IMR-90 (cell line): ENCODE measurements around the gene AQP5. TPM values are rescaled to one million over a fixed set of nuclear protein-coding genes. Genes with fewer than 3 reads are reported as not detected.

Experiments used
- ATAC-seq: fragments of 200-7000 bp; cut with Tn5 transposase; 2 replicates; pipeline ENCODE4 v1.9.1; 2020; ENCODE audit warnings: low read depth, mild to moderate bottlenecking, moderate library complexity
- BruUV-seq: library from RNA; stranded (reverse); fragments of 400-500 nt; replicated peaks from 2 replicates; lab custom pipeline; 2021; lab: Mats Ljungman, UMichigan
- CTCF ChIA-PET: fragments of 300-600 bp; formaldehyde crosslinking; extraction: SDS; loops from one replicate; lab custom pipeline; 2021; ENCODE audit warnings: antibody characterized with exemption; lab: Yijun Ruan, JAX
- POLR2A ChIA-PET: fragments of 300-600 bp; sonication (Branson Sonifier 250); formaldehyde crosslinking; loops from one replicate; lab custom pipeline; 2022; ENCODE audit warnings: antibody characterized with exemption; ENCODE audit not compliant: unreplicated experiment; lab: Charles Lee
- DNase-seq: peaks from one replicate; pipeline ENCODE4 v3.0.0; 2013
- H2AFZ ChIP-seq: replicated peaks from 2 replicates; pipeline ENCODE3; 2013; ENCODE audit warnings: low read length, mild to moderate bottlenecking; ENCODE audit not compliant: poor library complexity
- H2AK5ac ChIP-seq: 2 replicates; pipeline ENCODE4 v1.6.1; 2013; ENCODE audit warnings: low read depth, low read length, inconsistent platforms
- H2AK9ac ChIP-seq: replicated peaks from 2 replicates; pipeline ENCODE3; 2013; ENCODE audit warnings: mild to moderate bottlenecking, low read depth, low read length, moderate library complexity; ENCODE audit not compliant: poor library complexity
- H2BK120ac ChIP-seq: 2 replicates; pipeline ENCODE4 v1.6.1; 2013; ENCODE audit warnings: low read depth, low read length, inconsistent platforms
- H2BK15ac ChIP-seq: 3 replicates; pipeline ENCODE4 v1.6.1; 2013; ENCODE audit warnings: low read depth, low read length, inconsistent platforms
- H2BK20ac ChIP-seq: 2 replicates; pipeline ENCODE4 v1.6.1; 2013; ENCODE audit warnings: low read depth, mild to moderate bottlenecking, inconsistent platforms, low read length, moderate library complexity
- H2BK5ac ChIP-seq: 2 replicates; pipeline ENCODE4 v1.6.1; 2013; ENCODE audit warnings: mild to moderate bottlenecking, low read depth, low read length, inconsistent platforms; ENCODE audit not compliant: poor library complexity, severe bottlenecking
- H3K14ac ChIP-seq: replicated peaks from 2 replicates; pipeline ENCODE4 v1.6.1; 2013; ENCODE audit warnings: low read depth, low read length, inconsistent platforms
- H3K18ac ChIP-seq: 2 replicates; pipeline ENCODE4 v1.6.1; 2013; ENCODE audit warnings: low read depth, low read length, control low read depth
- H3K23ac ChIP-seq: 2 replicates; pipeline ENCODE4 v1.6.1; 2013; ENCODE audit warnings: low read depth, low read length, inconsistent platforms
- H3K27ac ChIP-seq: 2 replicates; pipeline ENCODE4 v1.5.1; 2013; ENCODE audit warnings: mild to moderate bottlenecking, control low read depth, low read length; ENCODE audit not compliant: insufficient read depth
- H3K27me3 ChIP-seq: 2 replicates; pipeline ENCODE4 v1.6.1; 2013; ENCODE audit warnings: low read length; ENCODE audit not compliant: control insufficient read depth, insufficient read depth
- H3K36me3 ChIP-seq: 2 replicates; pipeline ENCODE4 v1.6.1; 2013; ENCODE audit warnings: low read length, mixed read lengths; ENCODE audit not compliant: control insufficient read depth, insufficient read depth
- H3K4ac ChIP-seq: 2 replicates; pipeline ENCODE4 v1.6.1; 2013; ENCODE audit warnings: low read depth, low read length, inconsistent platforms
- H3K4me1 ChIP-seq: 2 replicates; pipeline ENCODE4 v1.6.1; 2013; ENCODE audit warnings: low read length, mixed read lengths; ENCODE audit not compliant: control insufficient read depth, insufficient read depth
- H3K4me2 ChIP-seq: 2 replicates; pipeline ENCODE4 v1.6.1; 2013; ENCODE audit warnings: low read depth, mild to moderate bottlenecking, control low read depth, low read length, moderate library complexity
- H3K4me3 ChIP-seq: 2 replicates; pipeline ENCODE4 v1.5.1; 2013; ENCODE audit warnings: low read depth, mild to moderate bottlenecking, control low read depth, low read length, moderate library complexity; ENCODE audit not compliant: insufficient read depth
- H3K56ac ChIP-seq: 2 replicates; pipeline ENCODE4 v1.6.1; 2013; ENCODE audit warnings: low read length, inconsistent platforms; ENCODE audit not compliant: insufficient read depth; ENCODE audit errors: extremely low read depth
- H3K79me1 ChIP-seq, 2 experiments: 2 replicates each; pipeline ENCODE4 v1.6.1; 2013; ENCODE audit warnings: low read length in 2 of 2, inconsistent platforms in 1 of 2, low read depth in 1 of 2
- H3K9ac ChIP-seq: 2 replicates; pipeline ENCODE4 v1.6.1; 2013; ENCODE audit warnings: low read depth, low read length, control low read depth
- H3K9me1 ChIP-seq: 2 replicates; pipeline ENCODE4 v1.6.1; 2013; ENCODE audit warnings: low read length, inconsistent platforms; ENCODE audit not compliant: insufficient read depth
- H3K9me3 ChIP-seq: 2 replicates; pipeline ENCODE4 v1.6.1; 2013; ENCODE audit warnings: low read length; ENCODE audit not compliant: control insufficient read depth, insufficient read depth
- H4K20me1 ChIP-seq: 2 replicates; pipeline ENCODE4 v1.6.1; 2013; ENCODE audit warnings: low read length, inconsistent platforms; ENCODE audit not compliant: insufficient read depth
- H4K5ac ChIP-seq: 2 replicates; pipeline ENCODE4 v1.6.1; 2013; ENCODE audit warnings: mild to moderate bottlenecking, low read depth, low read length, control low read depth
- H4K8ac ChIP-seq, 2 experiments: 2 replicates each; pipeline ENCODE4 v1.6.1; 2013; ENCODE audit warnings: low read depth in 2 of 2, low read length in 2 of 2, control low read depth in 1 of 2, inconsistent platforms in 1 of 2
- H4K91ac ChIP-seq: 2 replicates; pipeline ENCODE4 v1.6.1; 2013; ENCODE audit warnings: low read depth, low read length, inconsistent platforms; ENCODE audit not compliant: insufficient read depth
- BHLHE40 ChIP-seq: fragments of 150-350 bp; IDR thresholded peaks from 2 replicates; pipeline ENCODE4 v1.6.1; 2016; ENCODE audit warnings: mild to moderate bottlenecking, low read depth, low read length
- CEBPB ChIP-seq: IDR thresholded peaks from 2 replicates; pipeline ENCODE4 v1.6.1; 2012; ENCODE audit warnings: low read depth, low read length, improper control_type of control experiment
- CHD1 ChIP-seq: IDR thresholded peaks from 2 replicates; pipeline ENCODE4 v1.6.1; 2012; ENCODE audit warnings: low read depth, low read length, improper control_type of control experiment
- CTCF ChIP-seq: conservative IDR thresholded peaks from 2 replicates; pipeline ENCODE4 v1.5.1; 2012; ENCODE audit warnings: mild to moderate bottlenecking, low read depth, low read length, improper control_type of control experiment
- ELK1 ChIP-seq: fragments of 150-350 bp; IDR thresholded peaks from 2 replicates; pipeline ENCODE4 v1.6.1; 2016; ENCODE audit warnings: low read depth, mild to moderate bottlenecking, low read length, moderate library complexity, borderline replicate concordance
- MAFK ChIP-seq: IDR thresholded peaks from 2 replicates; pipeline ENCODE4 v1.6.1; 2012; ENCODE audit warnings: low read depth, low read length, improper control_type of control experiment
- MAZ ChIP-seq: IDR thresholded peaks from 2 replicates; pipeline ENCODE4 v1.6.1; 2012; ENCODE audit warnings: low read depth, mild to moderate bottlenecking, low read length, improper control_type of control experiment, moderate library complexity, borderline replicate concordance
- MXI1 ChIP-seq: IDR thresholded peaks from 2 replicates; pipeline ENCODE4 v1.6.1; 2012; ENCODE audit warnings: low read depth, mild to moderate bottlenecking, low read length, moderate library complexity, borderline replicate concordance
- NFE2L2 ChIP-seq: fragments of 150-350 bp; IDR thresholded peaks from 2 replicates; pipeline ENCODE4 v1.6.1; 2016; ENCODE audit warnings: low read depth, mild to moderate bottlenecking, low read length
- POLR2A ChIP-seq: IDR thresholded peaks from 2 replicates; pipeline ENCODE4 v1.6.1; 2012; ENCODE audit warnings: mild to moderate bottlenecking, low read depth, low read length
- RAD21 ChIP-seq: IDR thresholded peaks from 2 replicates; pipeline ENCODE4 v1.6.1; 2012; ENCODE audit warnings: low read length, improper control_type of control experiment
- RCOR1 ChIP-seq: IDR thresholded peaks from 2 replicates; pipeline ENCODE4 v1.6.1; 2012; ENCODE audit warnings: mild to moderate bottlenecking, low read length, improper control_type of control experiment; ENCODE audit not compliant: insufficient replicate concordance
- USF2 ChIP-seq: fragments of 150-350 bp; IDR thresholded peaks from 2 replicates; pipeline ENCODE4 v1.6.1; 2017; ENCODE audit warnings: mild to moderate bottlenecking, antibody characterized with exemption, low read length, low read depth
- WGBS, 2 experiments: methylation state at CpG; one replicate each; pipeline versions ENCODE4 v1.1.5 to v1.1.7; 2013; ENCODE audit warnings: missing lambda C conversion rate in 2 of 2; ENCODE audit not compliant: insufficient read length in 1 of 2; ENCODE audit errors: extremely low coverage in 2 of 2; 5-methylcytosine and 5-hydroxymethylcytosine counted together
- dilution Hi-C: fragments of 300-500 bp; cut with HindIII; formaldehyde crosslinking; loops from one replicate; pipeline ENCODE4 v1.14.3; 2018; ENCODE audit warnings: low sequenced_read_pairs; ENCODE audit not compliant: unreplicated experiment
- in situ Hi-C: fragments of 300-500 bp; cut with MboI; formaldehyde crosslinking; loops from 3 replicates; pipeline ENCODE4 v1.14.3; 2019; ENCODE audit warnings: low sequenced_read_pairs, inconsistent platforms, mixed read lengths
- intact Hi-C: fragments of 100-400 bp; cut with micrococcal nuclease; formaldehyde crosslinking; loops from 2 replicates; pipeline ENCODE4 v1.10.0; 2022
- polyA plus RNA-seq, 3 experiments: library from polyadenylated mRNA; depleted of rRNA; stranded (reverse); fragments of >200 nt; gene quantifications; 2 replicates each; pipeline ENCODE4 v1.2.3, GENCODE V29; 2012; ENCODE audit warnings: low replicate concordance in 1 of 3
- total RNA-seq: library from RNA; depleted of rRNA; stranded (reverse); fragments of >200 nt; gene quantifications from 2 replicates; pipeline ENCODE4 v1.2.3, GENCODE V29; 2012

The AQP5 gene
- total and polyA plus RNA-seq, 2 of the 4 experiments (the other 2 are of a cell fraction): not detected

GRCh38 chr12:49961993-49962764 lies 507 bp downstream of the AQP5 start:
- DNase-seq: no peak
- Histone ChIP-seq H2BK5ac (no peak overlapping the region), H3K79me1 (no peaks in the 10 kb centered on the region), H4K8ac (no peak overlapping the region), H3K9me1 (no peaks in the 10 kb centered on the region), H2BK15ac (no peak overlapping the region), H4K5ac (no peak overlapping the region), H3K4me2 (no peak overlapping the region), H3K27ac (no peak overlapping the region), H2AFZ (no peak overlapping the region), H2BK20ac (no peak overlapping the region), H3K18ac (no peak overlapping the region), H3K4me3 (no peak overlapping the region), H4K20me1 (no peaks in the 10 kb centered on the region), H3K4me1 (no peaks in the 10 kb centered on the region), H3K9ac (no peak overlapping the region), H3K56ac (no peak overlapping the region), H3K4ac (no peak overlapping the region), H4K91ac (no peak overlapping the region), H3K36me3 (no peaks in the 10 kb centered on the region), H3K27me3 (peaks cover 90% of the 10 kb centered on the region), H2BK120ac (no peak overlapping the region), H2AK5ac (no peak overlapping the region), H2AK9ac (no peak overlapping the region), H3K14ac (no peak overlapping the region), H3K9me3 (no peaks in the 10 kb centered on the region), H3K23ac (no peak overlapping the region)
- CTCF ChIA-PET: interaction anchor here (0.9 kb wide), 1 partner anchor 16 kb away, joined by 3 read pairs; no protein-coding TSS in a partner anchor
- BruUV-seq: no TSS peak
- WGBS, 2 experiments: 61% methylated on average over 21 of the region's 37 CpGs; no CpG with 5 or more reads in 1 of the 2 experiments
- TF ChIP-seq CTCF: no peak
- TF ChIP-seq MXI1: no peak
- TF ChIP-seq MAZ: no peak
- TF ChIP-seq RCOR1: no peak
- TF ChIP-seq POLR2A: no peak
- no peak for TF ChIP-seq BHLHE40
- TF ChIP-seq USF2: no peak
- no peak for TF ChIP-seq CHD1
- TF ChIP-seq MAFK: no peak
- TF ChIP-seq RAD21: no peak
- TF ChIP-seq CEBPB: no peak
- TF ChIP-seq ELK1: no peak
- no peak for TF ChIP-seq NFE2L2
- POLR2A ChIA-PET: no interaction called here
- in situ Hi-C loops (loop anchor here (10.0 kb wide), 1 partner anchor 187 kb away; no protein-coding TSS in a partner anchor), dilution Hi-C loops (no loop called here), intact Hi-C loops (loop anchor here (10.0 kb wide), 1 partner anchor 213 kb away; no protein-coding TSS in a partner anchor)
- no peak for ATAC-seq
